ENCODE measurements around the gene GRB10.

The GRB10 gene

DNA sequence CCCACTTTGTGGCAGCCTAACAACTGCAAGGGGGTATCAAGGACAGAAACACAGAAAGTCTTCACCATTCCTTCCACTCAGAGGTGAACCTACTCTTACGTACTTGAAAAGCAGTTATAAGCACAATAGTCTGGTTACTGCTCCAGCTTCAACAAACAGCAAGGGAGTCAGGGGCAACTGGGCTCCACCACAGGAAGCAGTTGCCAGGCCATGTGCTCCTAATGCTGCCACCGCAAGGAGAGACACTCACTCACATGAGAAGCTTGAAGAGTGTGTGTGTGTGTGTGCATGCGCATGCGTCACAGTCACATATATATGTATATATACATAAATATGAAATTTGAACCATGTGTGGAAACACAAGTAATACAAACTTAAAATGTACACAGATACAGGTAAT, 65.5 kb downstream of the GRB10 start:
- no peak for DNase-seq

- DNase-seq: no peak
These were observed 67.8 kb downstream of the GRB10 start for GRCh38 chr7:50714857-50715256.

- no peak for DNase-seq
These were observed 69.4 kb downstream of the GRB10 start for GRCh38 chr7:50713123-50713965.

GRCh38 chr7:50712252-50713122, 70.2 kb downstream of the GRB10 start:
- no peak for DNase-seq

GRCh38 chr7:50711271-50712175, 71.2 kb downstream of the GRB10 start:
- DNase-seq: no peak

DNA sequence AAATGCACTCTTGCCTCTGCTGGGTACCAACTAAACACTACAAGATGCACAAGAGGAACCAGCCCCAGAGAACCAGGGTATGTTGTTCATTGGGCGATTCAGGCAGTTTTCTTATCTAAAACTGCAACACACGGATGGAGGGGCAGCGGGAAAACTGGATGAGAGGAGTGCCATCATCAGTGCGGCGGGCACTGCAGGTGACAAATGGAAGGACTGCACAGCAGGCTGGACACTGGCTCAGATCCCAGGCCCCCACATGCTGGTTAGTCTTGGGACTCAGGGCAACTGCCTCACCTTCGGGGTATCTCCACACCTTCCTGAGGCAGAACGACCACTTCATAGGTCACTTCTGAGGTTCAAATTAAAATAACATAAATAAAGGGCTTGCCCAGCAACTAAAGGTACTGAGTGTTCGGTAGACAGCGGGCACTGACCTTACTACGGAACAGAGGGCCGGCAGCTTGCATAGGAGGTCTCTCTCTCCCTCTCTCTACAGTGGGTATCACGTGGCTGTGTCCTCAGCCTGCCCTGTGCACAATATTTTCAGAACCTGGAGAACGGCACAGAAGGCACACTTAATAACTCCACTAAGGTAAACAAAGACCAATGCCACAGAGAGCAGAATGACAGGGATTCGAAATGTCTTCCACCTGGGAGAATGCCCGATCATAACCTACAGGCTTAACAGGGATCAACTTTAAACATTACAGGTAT, 72.1 kb downstream of the GRB10 start:
- no peak for DNase-seq

DNA sequence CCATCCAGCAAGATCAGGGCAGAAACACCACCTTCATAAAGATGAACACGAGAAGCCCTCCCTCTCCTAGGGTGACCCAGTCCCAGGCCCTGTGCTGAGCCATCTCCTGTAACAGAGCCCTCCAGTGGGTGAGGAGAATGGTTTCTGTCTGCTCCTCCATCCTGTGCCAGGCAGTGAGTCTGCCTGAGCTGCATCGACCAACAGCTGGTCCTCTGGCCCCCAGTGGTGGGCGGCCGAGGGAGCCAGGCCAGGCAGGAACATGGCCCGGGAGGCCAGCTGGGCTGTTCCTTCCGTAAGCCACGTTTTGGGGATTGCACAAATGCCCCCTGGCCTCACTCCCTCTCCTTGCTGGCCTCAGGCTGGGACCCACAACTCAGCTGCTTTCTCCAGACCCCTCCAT, 73.5 kb downstream of the GRB10 start:
- DNase-seq: no peak

GRCh38 chr7:50707236-50708006, 75.3 kb downstream of the GRB10 start:
- no peak for DNase-seq

DNA sequence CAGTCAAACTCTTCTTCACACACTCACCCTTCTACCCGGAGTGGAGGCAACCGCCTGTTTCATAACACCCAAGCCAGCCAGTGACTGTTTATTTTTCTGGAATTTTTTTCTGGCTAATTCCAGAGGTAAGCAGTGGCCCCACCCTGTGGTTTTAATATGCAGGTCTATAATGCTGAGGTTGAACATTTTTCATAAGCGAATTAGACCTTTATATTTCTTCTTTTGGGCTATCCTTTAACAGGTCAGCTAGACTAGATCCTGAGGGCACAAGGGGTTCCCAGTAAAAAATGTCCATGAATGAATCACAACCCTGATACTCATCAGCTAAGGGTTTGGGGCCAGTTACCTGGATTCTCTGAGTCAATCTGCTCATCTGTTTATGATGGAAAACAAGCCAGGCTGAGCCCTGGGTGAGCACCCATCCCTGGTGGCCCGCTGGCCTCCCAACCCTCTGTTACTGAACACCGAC, 76.2 kb downstream of the GRB10 start:
- DNase-seq: no peak

DNA sequence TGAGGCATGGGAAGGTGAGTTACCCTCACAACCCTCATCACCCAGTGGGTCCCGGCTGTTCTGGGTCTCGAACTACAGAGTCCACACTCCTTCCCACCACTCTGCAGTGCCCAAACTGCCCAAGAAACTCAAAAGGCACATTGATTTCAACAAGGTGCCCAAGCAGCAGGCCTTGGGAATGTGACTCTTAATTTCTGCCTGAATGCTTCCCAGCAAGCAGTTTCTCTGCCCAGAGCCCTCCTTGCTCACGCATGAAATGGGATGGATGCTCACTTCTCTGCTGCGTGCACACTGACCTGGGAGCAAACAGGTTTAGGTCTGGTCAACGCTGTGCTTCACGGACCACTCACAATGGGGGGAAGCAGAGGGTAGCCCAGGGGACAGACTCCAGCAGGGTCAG, 77.9 kb downstream of the GRB10 start:
- DNase-seq: no peak

DNA sequence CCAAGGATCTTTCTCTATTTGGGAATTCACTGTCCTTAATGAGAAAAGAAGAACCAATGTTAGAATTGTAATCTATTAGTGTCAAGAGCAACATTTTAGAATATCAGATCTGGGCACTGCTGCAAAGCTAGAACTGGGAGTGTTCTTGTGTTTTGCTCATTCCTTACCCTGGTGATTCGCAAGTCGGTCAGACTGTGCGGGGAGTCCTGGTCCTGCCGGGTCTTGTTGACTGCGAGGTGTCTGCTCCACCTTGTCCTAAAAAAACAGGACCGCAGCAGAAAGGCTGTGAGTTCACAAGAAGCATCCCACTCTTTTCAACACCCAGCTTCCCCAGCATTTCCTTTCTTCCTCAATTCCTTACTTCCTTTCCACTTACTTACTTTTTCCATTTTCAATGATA, 79.0 kb downstream of the GRB10 start:
- no peak for DNase-seq

- DNase-seq: no peak
These were observed 83.6 kb downstream of the GRB10 start for GRCh38 chr7:50699143-50699542.

- DNase-seq: no peak
These were observed 84.9 kb downstream of the GRB10 start for GRCh38 chr7:50697748-50698147.

- DNase-seq: no peak
These were observed 85.7 kb downstream of the GRB10 start for GRCh38 chr7:50696810-50697582.

GRCh38 chr7:50695026-50695425, 87.7 kb downstream of the GRB10 start:
- no peak for DNase-seq

DNA sequence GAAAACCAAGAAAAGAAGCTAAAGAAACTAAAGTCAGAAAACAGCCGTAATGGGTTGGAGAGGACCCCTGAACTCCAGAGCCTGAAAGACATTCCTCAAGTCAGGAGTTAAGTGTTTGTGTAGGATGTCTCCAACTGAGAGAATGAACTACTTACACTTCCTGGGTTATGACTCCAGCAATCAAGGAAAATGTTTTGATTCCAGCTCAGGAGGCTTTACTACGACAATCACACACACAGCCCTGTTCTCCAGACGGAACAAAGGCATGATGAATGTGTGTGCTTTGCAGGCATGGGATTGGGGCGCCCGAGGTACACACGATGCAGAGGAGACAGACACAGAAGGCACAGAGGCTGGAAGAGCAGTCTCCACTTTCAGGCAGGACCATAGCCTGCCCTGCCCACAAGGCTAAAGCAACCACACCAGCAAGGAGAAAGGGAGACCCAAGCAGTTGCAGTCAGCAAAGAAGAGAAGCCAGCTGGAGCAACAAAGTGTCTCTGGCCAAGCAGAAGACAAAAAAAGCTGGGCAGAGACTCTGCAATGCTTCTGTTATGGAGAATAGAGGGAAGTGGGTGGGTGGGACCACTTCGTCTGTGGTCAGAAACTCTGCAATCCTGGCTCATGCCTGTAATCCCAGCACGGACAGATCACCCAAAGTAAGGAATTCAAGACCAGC, 89.1 kb downstream of the GRB10 start:
- no peak for DNase-seq

DNA sequence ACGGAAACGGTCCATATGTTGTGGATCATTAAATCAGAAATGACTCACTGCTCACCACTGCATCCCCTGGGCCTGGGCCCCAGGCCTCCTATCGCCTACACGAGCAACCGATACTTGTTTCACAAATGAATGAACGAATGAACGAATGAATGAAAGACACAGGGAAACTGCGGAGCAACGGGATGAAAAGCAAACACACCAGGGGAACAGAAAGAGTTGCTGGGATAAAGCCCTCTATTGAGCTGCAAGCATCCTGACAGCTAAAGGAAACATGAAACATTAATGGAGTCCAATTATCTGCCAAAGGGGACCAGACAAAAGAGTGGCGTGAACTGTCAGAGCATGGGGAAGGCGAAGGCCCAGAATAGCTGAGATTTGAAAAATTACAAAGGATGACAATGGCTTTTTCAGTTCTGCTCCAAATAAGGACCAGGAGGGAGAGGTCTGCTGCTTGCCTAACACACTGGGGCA, 92.1 kb downstream of the GRB10 start:
- no peak for DNase-seq

DNA sequence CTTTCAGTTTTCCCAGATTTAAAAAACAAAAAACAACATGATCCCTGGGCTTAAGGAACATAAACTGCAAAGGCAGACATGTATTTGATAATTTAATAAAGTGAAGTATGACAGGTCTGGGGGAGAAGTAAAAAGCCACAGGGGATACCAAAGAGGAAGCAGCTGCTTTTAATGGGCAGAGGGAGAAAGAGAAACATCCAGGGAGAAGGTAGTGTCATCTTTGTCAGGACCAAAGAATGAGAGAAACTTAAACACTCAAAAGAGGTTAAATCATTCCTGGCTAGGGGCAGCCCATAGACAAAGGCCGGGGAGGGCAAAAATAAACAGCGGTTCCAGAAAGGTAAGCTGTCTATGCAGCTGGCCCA, 94.5 kb downstream of the GRB10 start:
- DNase-seq: no peak

GRCh38 chr7:50687575-50688225, 95.0 kb downstream of the GRB10 start:
- DNase-seq: no peak

All from activated T-cell treated with anti-CD3 and anti-CD28 coated beads, Interleukin-2, amount 50 U/mL, for 1 hour (primary cell).